ENCODE results near the gene SLC44A3. TPM values are rescaled to one million over a fixed set of nuclear protein-coding genes. Genes with fewer than 3 reads are reported as not detected.

SLC44A3 gene
- total and polyA plus RNA-seq, 2 of the 4 experiments (the other 2 are of a cell fraction), result 0.31 to 0.54 TPM

GRCh38 chr1:94776474-94776873 is 43.7 kb upstream of the SLC44A3 start:
- no peaks in the 10 kb centered on the region for H4K20me1 ChIP-seq (ENCODE audit: insufficient read depth, low read length)
- no peak overlapping the region for H4K8ac ChIP-seq (ENCODE audit: low read depth in 2 of 2, low read length in 2 of 2)
- no peaks in the 10 kb centered on the region for H3K36me3 ChIP-seq (ENCODE audit: control insufficient read depth, insufficient read depth, low read length)
- H3K14ac ChIP-seq (replicated peaks; ENCODE audit: low read depth, low read length), result 0 out of 2 replicates have a peak overlapping the region, but pooled peaks have one; percentile 6
- DNase-seq (no peak), ATAC-seq (ENCODE audit: low read depth) (no peak)
- WGBS, 2 experiments (ENCODE audit: extremely low coverage in 2 of 2, insufficient read length in 1 of 2), result 86% methylated on average over 1 of the region's 1 CpG; no CpG with 5 or more reads in 1 of the 2 experiments
- intact Hi-C loops (cut with micrococcal nuclease) (no loop called here), in situ Hi-C loops (cut with MboI; ENCODE audit: low sequenced_read_pairs) (no loop called here), dilution Hi-C loops (cut with HindIII; ENCODE audit: low sequenced_read_pairs, unreplicated experiment) (loop anchor here (25.0 kb wide), 1 partner anchor 239 kb away; the partner anchor contains the start of gene F3)
- H3K27ac ChIP-seq (ENCODE audit: insufficient read depth, low read length), result no peak overlapping the region
- no peak overlapping the region for H2BK15ac ChIP-seq (ENCODE audit: low read depth, low read length)
- H2BK5ac ChIP-seq (ENCODE audit: low read depth, low read length, poor library complexity, severe bottlenecking), result no peak overlapping the region
- peaks cover 8% of the 10 kb centered on the region for H3K27me3 ChIP-seq (ENCODE audit: control insufficient read depth, insufficient read depth, low read length)
- no peak overlapping the region for H2AFZ ChIP-seq (replicated peaks; ENCODE audit: low read length, poor library complexity)
- peak overlapping the region; percentile 53; the same call in 1 of the 2 replicates for H2AK5ac ChIP-seq (ENCODE audit: low read depth, low read length)
- H3K23ac ChIP-seq (ENCODE audit: low read depth, low read length), result no peak overlapping the region
- peaks cover 4% of the 10 kb centered on the region; the same call in 1 of the 2 replicates for H3K9me1 ChIP-seq (ENCODE audit: insufficient read depth, low read length)
- H3K4ac ChIP-seq (ENCODE audit: low read depth, low read length), result no peak overlapping the region
- no peak overlapping the region for H2BK120ac ChIP-seq (ENCODE audit: low read depth, low read length)
- H4K91ac ChIP-seq (ENCODE audit: insufficient read depth, low read depth, low read length), result no peak overlapping the region
- POLR2A ChIA-PET (ENCODE audit: unreplicated experiment), result no interaction called here
- H3K4me3 ChIP-seq (ENCODE audit: insufficient read depth, low read depth, low read length), result no peak overlapping the region
- no peak overlapping the region for H4K5ac ChIP-seq (ENCODE audit: low read depth, low read length)
- H2BK20ac ChIP-seq (ENCODE audit: low read depth, low read length), result no peak overlapping the region
- no peak overlapping the region for H3K9ac ChIP-seq (ENCODE audit: low read depth, low read length)
- H2AK9ac ChIP-seq (replicated peaks; ENCODE audit: low read depth, low read length, poor library complexity), result no peak overlapping the region
- CTCF ChIA-PET, result no interaction called here
- no peak overlapping the region for H3K18ac ChIP-seq (ENCODE audit: low read depth, low read length)
- H3K4me1 ChIP-seq (ENCODE audit: control insufficient read depth, insufficient read depth, low read length), result peaks cover 7% of the 10 kb centered on the region; the same call in 1 of the 2 replicates
- BruUV-seq (replicated peaks), result no TSS peak
- H3K56ac ChIP-seq (ENCODE audit: extremely low read depth, insufficient read depth, low read length), result no peak overlapping the region
- no peaks in the 10 kb centered on the region for H3K79me1 ChIP-seq (ENCODE audit: low read depth in 1 of 2, low read length in 2 of 2)
- peaks cover 8% of the 10 kb centered on the region for H3K9me3 ChIP-seq (ENCODE audit: control insufficient read depth, insufficient read depth, low read length)
- H3K4me2 ChIP-seq (ENCODE audit: low read depth, low read length), result no peak overlapping the region
- no peak for TF ChIP-seq BHLHE40 (IDR thresholded peaks at IDR 0.05; ENCODE audit: low read depth, low read length)
- no peak for TF ChIP-seq MAZ (IDR thresholded peaks at IDR 0.05; ENCODE audit: borderline replicate concordance, low read depth, low read length)
- no peak for TF ChIP-seq MXI1 (IDR thresholded peaks at IDR 0.05; ENCODE audit: borderline replicate concordance, low read depth, low read length)
- no peak for TF ChIP-seq RCOR1 (IDR thresholded peaks at IDR 0.05; ENCODE audit: insufficient replicate concordance, low read length)
- TF ChIP-seq RAD21 (IDR thresholded peaks at IDR 0.05; ENCODE audit: low read length), result no peak
- TF ChIP-seq SMC3 (IDR thresholded peaks at IDR 0.05; ENCODE audit: low read depth, low read length), result no peak
- TF ChIP-seq MAFK (IDR thresholded peaks at IDR 0.05; ENCODE audit: low read depth, low read length), result no peak
- TF ChIP-seq ELK1 (IDR thresholded peaks at IDR 0.05; ENCODE audit: borderline replicate concordance, low read depth, low read length), result no peak
- TF ChIP-seq POLR2A (IDR thresholded peaks at IDR 0.05; ENCODE audit: low read depth, low read length), result no peak
- no peak for TF ChIP-seq RFX5 (IDR thresholded peaks at IDR 0.05; ENCODE audit: low read depth, low read length)
- no peak for TF ChIP-seq FOS (IDR thresholded peaks at IDR 0.05; ENCODE audit: low read depth, low read length)
- no peak for TF ChIP-seq NFE2L2 (IDR thresholded peaks at IDR 0.05; ENCODE audit: low read depth, low read length)
- TF ChIP-seq CEBPB (IDR thresholded peaks at IDR 0.05; ENCODE audit: low read depth, low read length), result no peak
- no peak for TF ChIP-seq USF2 (IDR thresholded peaks at IDR 0.05; ENCODE audit: low read depth, low read length)
- TF ChIP-seq CTCF (conservative IDR thresholded peaks at IDR 0.05; ENCODE audit: low read depth, low read length), result no peak
- TF ChIP-seq CHD1 (IDR thresholded peaks at IDR 0.05; ENCODE audit: low read depth, low read length), result no peak

Measured in IMR-90 (cell line).